Stimulated activated CD4-positive, alpha-beta T cell treated with anti-CD3 and anti-CD28 coated beads, Interleukin-4, amount 100 ng/mL, for 1 hour (primary cell): Measurements from ENCODE around the gene ZNF726.
"Not testable (repeated sequence)": the region's sequence is repeated elsewhere in the genome, so short reads cannot be mapped to it uniquely, and the experiment has no call there.

Experiments used
- DNase-seq: peaks from one replicate; pipeline ENCODE4 v3.0.0-alpha.2; 2020

Gene ZNF726

DNA sequence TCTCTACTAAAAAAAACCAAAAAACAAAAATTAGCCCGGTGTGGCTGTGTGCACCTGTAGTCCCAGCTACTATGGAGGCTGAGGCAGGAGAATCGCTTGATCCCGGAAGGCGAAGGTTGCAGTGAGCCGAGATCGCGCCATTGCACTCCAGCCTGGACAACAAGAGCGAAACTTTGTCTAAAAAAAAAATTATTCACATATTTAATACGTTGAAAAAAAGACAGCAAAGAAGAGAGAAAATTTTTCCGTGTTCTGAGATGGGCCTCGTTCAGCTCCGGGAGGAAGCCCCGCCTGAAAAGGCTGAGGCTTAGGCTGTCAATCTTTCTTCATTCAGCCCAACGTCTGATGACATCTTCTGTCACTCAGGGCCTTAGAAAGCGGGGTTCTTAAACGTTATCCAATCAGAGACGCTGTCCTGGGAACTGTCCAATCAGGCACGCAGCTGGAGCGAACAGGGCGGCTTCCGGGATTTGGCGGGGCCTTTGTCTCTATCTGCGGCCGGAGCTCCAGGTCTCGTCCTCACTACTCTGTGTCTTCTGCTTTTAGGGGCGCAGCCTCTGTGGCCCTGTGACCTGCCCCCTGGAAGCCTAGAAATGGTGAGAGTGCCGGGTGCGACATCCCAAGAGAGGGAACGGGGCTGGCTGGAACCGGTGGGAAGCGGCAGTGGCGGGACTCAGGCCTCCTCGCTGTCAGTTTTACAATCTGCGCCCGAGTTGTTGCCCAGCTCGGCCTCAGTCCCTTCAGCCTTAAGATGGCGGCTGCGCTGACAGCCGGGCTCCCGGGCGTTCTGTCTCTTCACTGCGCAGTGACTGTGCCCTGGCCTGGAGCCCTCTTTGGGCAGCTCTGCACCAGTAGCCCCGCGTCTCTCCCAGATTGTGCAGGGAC, at the start of gene ZNF726:
Gene ZNF726, plus strand, starts transcription at position 485 of the 885 bp plus-strand sequence. Its CDS starts 109 bp downstream, at position 594.
- DNase-seq, result peak; percentile 80

DNA sequence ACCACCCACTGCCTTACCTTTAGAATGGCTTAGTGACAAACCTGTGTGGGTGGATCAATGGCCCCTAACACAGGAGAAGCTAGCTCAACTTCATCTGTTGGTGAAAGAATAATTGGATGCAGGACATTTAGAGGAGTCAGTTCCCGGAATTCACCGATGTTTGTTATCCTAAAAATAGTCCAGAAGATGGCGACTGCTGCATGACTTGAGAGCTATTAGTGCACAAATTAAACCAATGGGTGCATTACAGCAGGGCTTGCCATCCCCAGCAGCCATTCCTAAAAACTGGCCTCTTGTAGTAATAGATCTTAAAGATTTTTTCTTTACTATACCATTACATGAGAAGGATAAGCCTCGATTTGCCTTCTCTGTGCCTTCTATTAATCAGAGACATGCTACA, 46.8 kb upstream of the ZNF726 start:
- DNase-seq, result no peak

DNA sequence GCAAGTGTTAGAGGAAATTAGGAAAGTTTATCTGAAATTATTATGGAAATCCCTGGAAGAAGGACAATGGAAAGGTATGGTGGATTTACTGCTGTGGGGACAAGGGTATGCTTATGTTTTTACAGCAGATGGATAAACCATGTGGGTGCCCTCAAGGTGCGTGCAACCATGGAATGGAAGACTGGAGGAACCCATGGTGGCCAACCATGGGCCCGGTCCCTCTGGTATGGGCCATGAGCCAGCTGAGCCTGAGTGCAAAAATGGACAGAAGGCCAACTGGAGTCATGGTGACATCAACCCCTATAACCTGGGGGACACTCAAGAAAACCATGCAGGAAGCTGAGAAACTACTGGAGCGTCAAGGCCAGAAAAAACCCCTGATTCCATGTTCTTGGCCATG, 46.1 kb upstream of the ZNF726 start:
- DNase-seq, result no peak

DNA sequence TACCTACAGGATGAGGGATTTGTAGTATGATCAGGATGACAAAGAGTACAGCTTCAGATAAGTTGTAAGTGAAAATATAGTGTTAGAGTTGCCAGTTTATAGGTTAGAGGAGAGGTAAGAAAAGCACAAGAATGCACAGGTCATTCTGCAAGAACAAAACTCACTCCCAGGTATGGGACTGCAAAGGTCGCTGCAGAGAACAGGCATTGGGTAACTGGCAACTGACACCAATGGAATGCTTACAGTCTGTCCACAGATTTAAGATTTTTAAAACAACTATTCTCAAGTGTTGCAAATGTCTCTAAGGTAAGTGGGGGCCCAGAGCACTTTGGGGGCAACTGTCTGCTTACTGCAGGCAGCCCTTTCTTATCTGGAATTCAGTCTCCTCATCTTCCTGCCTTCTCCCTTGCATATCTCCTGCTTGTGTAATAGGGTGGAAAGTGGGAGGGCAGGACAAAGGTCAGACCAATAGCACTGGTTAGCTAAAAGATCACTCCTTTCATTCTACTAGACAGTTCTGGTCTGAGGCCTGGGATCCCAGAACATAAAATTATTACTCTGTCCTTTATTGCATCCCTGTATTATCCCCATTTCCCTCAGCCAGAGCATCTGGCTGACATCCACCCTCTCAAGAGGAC, 42.3 kb upstream of the ZNF726 start:
- DNase-seq, result no peak

DNA sequence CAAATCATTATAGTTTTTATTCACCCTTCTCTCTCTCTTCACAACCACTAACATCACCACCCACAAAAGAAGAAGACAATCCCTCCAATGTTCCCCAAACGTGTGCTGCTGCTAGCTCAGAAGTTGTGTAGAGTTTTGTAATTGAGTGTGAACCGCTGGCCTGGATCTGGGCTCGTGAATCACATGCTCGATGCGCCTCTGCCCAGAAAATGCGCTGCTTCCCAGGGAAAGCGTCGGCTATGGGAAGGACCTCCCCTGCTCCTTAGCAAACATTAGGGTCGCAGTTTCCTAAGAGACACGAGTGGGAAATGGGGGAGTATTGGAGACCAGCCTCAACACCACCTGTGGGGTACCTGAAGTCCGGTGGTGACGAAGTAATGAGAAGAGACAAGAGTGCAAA, 38.4 kb upstream of the ZNF726 start:
- no peak for DNase-seq

DNA sequence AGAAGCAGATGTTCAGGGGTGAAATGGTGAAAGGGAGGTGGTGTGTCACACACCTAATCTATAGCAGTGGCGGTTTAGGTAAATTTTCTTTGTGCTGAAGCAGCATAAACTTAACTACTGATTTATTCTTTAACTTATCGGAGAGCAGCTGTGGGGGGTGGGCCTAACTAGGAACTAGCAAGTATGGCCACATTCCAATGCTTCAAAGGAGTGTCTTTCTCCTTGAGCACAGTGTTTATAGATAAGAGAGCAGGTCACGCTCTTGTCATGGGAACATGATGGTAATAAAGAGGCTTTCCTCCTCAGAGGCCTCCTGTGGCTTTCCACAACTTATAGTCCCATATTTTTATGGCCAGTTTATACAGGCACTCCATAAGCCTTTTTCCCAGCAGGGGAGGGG, 37.9 kb upstream of the ZNF726 start:
- DNase-seq, result not testable (repeated sequence)

DNA sequence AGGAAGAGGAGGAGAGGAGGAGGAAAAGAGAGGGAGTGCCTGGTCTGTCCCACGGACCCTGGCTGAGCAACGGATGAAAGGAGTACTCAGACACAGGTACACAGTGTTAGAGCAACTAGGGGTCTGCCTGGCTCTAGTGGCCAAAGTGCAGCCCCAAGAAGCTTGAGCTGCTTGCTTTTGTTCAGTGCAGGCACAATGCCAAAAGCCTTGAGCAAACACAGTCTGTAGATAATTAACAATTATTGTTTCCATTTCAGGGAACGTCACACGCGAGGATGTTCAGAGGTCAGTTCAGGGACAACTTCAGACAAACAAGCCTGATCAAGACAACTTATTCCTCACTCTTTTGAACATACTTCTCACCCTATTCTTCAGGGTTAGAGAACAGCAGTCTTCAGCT, 32.2 kb upstream of the ZNF726 start:
- DNase-seq, result no peak

DNA sequence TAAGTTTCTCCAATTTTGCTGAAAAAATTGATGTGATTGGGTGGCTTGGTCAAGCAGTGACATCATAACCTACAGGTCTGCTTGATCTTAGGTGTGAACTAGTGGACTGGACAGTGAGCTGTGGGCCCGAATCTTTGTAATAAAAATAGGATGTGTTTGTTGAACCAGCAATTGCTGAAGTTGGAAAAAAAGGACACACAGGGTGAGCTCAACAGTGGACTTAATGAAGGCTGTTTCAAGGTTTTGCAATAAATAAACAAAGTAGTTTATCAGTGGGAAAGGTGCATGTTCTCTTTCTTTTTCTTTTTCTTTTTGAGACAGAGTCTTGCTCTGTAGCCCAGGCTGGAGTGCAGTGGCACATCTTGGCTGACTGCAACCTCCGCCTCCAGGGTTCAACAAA, 30.3 kb upstream of the ZNF726 start:
- DNase-seq, result no peak

DNA sequence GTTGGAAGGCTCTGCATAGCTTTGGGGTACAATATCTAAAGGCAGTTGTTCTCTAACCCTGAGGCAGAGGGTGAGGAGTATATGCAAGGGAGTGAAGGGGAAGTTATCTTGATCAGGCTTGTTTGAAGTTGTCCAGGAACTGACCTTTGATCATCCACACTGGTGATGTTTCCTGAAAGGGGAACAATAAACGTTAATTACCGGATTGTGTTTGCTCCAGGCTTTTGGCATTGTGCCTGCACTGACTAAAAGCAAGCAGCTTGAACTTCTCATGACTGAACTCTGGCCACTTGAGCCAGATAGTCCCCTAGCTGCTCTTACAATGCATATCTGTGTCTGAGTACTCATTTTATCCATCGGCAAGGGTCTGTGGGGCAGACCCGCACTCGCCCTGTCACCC, 27.0 kb upstream of the ZNF726 start:
- no peak for DNase-seq

DNA sequence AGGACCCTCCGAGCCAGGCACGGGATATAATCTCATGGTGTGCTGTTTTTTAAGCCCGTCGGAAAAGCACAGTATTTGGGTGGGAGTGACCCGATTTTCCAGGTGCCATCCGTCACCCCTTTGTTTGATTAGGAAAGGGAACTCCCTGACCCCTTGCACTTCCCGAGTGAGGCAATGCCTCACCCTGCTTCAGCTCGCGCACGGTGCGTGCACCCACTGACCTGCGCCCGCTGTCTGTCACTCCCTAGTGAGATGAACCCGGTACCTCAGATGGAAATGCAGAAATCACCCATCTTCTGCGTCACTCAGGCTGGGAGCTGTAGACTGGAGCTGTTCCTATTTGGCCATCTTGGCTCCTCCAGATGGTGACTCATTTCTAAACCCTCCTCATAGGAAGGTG, 18.6 kb upstream of the ZNF726 start:
- not testable (repeated sequence) for DNase-seq

DNA sequence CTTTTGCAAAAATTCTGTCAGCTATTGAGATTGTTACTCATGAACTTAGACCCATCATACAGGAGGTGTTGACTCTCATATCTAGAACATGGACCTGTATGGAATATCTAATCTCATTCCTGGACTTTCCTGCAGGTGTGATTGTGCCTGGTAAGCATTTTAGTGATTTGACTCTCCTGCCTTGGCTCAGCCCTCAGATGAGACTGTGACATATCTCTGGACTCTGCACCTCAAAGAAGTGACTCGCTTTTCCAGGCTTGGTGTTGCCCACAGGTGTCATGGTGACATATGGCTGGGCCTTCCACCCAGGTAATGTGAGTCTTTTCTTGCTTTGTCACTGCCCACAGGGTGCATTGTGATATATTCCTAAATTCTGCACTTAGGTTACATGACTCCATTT, 17.8 kb upstream of the ZNF726 start:
- DNase-seq, result no peak

DNA sequence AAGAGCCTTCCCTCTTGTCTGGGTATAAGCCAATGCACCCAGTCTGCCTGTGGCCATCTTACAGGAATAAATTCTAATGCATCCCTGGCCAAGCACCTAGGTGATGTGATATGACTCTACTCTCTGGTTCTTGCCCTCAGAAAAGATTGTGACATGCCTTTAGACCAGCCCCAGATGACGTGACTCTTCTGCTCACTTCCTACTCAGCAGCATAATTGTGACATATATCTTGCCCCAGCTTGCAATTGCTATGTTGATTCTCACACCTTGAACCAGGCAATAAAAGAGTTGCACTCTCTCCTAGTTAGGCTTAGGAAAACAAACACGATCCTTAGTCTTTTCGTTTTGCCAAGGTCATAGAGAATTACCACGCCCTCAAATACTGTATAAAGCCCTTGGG, 13.3 kb upstream of the ZNF726 start:
- no peak for DNase-seq

DNA sequence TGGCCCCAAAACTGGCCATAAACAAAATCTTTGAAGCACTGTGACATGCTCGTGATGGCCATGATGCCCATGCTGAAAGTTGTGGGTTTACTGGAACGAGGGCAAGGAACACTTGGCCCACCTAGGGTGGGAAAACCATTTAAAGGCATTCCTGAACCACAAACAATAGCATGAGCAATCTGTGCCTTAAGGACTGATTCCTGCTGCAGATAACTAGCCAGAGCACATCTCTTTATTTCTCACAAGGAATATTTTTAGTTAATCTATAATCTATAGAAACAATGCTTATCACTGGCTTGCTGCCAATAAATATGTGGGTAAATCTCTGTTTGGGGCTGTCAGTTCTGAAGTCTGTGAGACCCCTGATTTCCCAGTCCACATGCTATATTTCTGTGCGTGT, 10.3 kb upstream of the ZNF726 start:
- no peak for DNase-seq

DNA sequence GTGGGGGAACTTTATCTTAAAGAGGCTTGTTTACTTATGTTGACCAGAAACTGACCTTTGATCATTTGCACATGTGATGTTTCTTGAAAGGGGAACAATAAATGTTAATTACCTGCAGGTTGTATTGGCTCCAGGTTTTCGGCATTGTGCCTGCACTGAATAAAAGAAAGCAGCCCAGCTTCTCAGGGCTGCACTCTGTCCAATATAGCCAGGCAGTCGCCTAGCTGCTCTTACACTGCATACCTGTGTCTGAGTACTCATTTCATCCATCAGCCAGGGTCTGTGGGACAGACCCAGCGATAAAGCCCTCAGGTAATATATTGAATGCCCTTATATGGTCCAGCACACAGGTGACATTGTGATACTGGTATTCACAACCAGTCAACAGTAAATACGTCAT, 8.9 kb upstream of the ZNF726 start:
- DNase-seq, result no peak

DNA sequence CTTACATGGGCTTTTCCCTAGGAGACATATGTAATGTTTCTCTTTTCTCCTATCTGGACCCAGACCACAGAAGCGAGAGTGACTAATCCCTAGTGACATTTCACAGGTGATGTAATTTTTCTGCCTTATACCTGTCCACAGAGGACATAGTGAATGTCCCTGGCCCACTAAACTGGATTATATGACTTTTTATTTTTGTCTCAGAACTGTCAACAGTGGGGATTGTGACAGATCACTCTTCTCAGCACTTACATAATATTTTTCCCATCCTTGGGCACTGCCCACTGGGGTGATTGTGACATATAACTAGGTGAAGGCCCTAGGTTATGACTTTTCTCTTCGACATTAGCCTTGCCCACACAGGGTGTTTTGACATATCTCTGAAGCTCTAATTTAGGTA, 7.9 kb upstream of the ZNF726 start:
- no peak for DNase-seq

DNA sequence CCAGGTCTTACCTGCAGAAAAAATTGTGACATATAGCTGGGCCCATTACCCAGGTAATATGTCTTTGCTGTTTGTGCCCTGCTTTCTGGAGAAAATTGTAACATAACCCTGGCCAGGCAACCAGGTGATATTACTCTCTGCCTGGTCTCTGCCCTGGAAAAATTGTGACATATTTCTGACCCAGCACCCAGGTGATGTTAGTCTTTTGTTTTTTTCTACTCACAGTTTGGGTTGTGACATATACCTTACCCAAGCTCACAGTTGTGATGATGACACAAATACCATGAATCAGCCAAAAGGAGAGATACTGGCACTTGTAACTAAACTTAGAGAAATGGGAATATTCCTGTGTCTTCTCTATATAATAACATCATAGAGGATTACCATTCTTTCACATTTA, 6.5 kb upstream of the ZNF726 start:
- DNase-seq, result no peak

DNA sequence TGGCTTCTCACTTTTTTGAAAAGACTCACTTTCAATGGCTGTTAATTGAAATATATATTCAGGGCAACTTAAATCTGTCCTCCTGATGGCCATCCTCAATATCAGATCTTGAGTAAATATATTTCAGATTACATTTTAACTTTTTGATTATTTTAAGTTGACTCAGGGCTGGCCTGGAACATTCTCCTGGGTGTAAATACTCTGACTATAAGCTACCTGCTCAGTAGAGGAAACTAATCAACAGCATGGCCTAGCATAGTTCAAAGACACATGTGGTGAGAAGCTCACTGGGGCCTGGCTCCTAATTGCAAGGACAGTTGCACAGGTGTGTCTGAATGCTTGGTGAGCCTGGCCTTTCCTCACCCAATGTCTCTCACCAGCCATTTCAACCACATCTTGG, 5.5 kb upstream of the ZNF726 start:
- DNase-seq, result no peak

DNA sequence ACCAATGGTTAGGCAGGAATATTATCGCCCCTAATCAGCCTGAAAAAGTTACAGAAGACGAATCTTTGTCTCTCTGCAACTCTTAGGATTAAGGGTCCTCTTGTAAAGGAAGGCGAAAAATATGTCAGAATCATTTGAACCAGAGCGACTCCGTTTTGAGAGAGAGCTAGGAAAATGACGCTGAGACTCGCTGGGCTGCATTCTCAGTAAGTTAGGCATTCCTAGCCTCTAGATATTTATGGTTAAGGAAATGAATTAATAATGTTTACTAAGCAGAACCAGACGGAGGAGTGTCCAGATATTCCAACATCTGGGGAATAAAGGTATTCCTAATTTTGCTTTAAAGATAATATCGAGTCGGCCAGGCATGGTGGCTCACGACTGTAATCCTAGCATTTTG, 755 bp upstream of the ZNF726 start:
- no peak for DNase-seq

DNA sequence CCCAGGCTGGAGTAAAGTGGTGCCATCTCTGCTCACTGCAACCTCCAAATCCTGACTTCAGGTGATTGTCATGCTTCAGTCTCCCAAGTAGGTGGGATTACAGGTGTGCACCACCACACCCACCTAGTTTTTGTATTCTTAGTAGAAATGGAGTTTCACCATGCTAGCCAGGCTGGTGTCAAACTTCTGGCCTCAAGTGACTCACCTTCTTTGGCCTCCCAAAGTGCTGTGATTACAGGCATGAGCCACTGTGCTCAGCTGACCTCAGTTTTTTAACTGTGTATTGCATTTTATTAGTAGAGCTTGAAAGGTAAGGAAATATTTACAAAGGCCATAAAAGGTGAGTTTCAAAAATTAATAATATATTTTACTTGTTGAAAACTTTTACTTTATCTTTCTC, 2.3 kb downstream of the ZNF726 start:
- DNase-seq, result no peak

DNA sequence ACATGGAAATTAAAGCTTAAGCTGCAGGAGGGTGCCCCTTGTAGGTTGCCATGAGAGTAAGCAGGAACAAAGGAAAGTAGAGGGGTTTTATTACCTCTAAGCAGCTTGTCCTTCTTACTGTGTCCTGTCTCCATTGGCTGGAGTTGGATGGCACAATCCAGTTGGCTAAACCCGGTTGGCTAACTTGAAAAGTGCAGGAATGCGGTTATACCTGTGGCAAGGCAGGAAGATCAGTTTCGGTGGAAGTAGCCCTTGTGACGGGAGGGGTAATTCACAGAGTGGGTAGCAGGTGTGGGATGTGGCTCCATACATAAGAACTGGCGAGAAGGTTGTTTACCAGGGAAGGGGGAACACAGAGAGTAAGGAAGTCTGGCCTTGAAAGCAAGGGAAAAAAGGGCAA, 3.2 kb downstream of the ZNF726 start:
- DNase-seq, result no peak

DNA sequence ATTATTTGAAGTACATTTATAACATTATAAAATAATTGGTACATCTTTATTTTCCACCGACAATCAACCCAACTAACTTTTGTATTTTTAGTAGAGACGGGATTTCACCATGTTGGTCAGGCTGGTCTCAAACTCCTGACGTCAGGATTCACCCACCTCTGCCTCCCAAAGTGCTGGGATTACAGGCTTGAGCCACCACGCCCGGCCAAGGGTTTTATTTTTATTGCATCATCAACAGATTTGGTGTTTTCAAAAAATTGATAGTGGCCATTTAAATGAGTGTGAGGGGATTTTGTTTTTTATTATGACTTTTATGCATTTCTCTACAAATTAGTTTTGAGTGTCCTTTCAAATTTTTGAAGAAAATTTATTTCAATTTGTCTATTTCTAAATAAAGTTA, 10.6 kb downstream of the ZNF726 start:
- DNase-seq, result no peak

DNA sequence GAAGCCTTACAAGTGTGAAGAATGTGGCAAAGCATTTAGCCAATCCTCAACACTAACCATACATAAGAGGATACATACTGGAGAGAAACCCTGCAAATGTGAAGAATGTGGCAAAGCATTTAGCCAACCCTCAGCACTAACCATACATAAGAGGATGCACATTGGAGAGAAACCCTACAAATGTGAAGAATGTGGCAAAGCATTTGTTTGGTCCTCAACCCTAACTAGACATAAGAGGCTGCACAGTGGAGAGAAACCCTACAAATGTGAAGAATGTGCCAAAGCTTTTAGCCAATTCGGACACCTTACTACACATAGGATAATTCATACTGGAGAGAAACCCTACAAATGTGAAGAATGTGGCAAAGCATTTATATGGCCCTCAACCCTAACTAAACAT, 18.2 kb downstream of the ZNF726 start:
- no peak for DNase-seq

DNA sequence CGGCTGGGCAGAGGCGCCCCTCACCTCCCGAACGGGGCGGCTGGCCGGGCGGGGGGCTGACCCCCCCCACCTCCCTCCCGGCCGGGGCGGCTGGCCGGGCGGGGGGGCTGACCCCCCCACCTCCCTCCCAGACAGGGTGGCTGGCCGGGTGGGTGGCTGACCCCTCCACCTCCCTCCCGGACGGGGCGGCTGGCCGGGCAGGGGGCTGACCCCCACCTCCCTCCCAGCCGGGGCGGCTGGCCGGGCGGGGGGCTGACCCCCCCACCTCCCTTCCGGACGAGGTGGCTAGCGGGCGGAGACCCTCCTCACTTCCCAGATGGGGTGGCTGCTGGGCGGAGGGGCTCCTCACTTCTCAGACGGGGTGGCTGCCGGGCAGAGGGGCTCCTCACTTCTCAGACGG, 22.3 kb downstream of the ZNF726 start:
- not testable (repeated sequence) for DNase-seq

DNA sequence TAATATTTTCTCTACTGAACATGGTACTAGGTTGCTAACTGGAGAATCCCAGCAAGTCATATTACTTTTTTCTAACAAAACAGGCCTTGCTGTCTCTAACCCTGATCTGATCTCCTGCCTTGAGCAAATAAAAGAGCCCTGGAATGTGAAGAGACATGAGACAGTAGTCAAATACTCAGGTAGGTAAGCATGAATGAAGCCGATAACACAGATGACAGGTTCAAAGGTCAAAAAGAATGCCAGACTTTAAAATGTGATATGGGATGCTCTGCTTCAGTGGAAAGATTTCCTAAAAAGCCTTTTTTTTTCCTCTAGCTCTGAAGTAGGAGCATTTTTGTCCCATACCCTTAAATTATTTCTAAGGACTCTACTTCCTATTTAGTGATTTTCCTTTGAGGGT, 28.7 kb downstream of the ZNF726 start:
- no peak for DNase-seq

DNA sequence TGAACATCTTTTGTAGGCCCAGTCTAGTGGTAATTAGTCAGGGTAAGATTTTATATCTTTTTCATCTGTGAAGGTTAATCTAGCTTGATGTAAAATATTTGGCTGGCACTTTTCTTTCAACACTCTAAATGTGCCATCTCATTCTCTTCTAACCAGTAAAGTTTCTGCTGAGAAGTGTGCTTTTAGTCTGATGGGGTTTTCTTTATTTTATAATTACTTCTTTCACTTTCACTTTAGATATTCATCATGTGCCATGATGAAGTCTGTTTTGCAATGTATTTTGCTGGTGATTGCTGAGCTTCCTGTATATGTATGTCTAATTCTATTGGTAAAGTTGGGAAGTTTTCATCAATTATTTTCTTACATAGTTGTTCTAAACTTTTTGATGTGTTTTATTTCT, 31.9 kb downstream of the ZNF726 start:
- no peak for DNase-seq
